Body of pancreas (tissue), 4 donors: ENCODE results near the gene GNAZ.
"Not testable (repeated sequence)": the region's sequence is repeated elsewhere in the genome, so short reads cannot be mapped to it uniquely, and the experiment has no call there.

ENCODE experiments used
- CTCF ChIP-seq, 7 experiments: fragments of 450-650 bp in 4 of 7; fragments of 200-600 bp in 3 of 7; sonication (generic) in 3 of 7; IDR thresholded peaks; one replicate each; pipeline ENCODE4 v1.5.1; 2016 to 2019; ENCODE audit warnings: antibody characterized with exemption in 7 of 7
- POLR2A ChIP-seq, 3 donors: fragments of 450-650 bp; IDR thresholded peaks; one replicate each; pipeline ENCODE4 v1.6.1; 2016; ENCODE audit warnings: antibody characterized with exemption in 3 of 3, mild to moderate bottlenecking in 2 of 3

GRCh38 chr22:23136991-23137390, 66.7 kb downstream of the GNAZ start:
- TF ChIP-seq CTCF, POLR2A (IDR thresholded peaks at IDR 0.05): not testable (repeated sequence)
